ENCODE results near the gene DHRS1. TPM values are rescaled to one million over a fixed set of nuclear protein-coding genes. Genes with fewer than 3 reads are reported as not detected.
A peak's percentile ranks its signal among the peaks of the same experiment; 100 is the strongest.

Gene DHRS1
- total and polyA plus RNA-seq, 9 of the 15 experiments (the other 6 are each of a cell fraction or from before 2014, with no cell fraction given): 7.3 to 33.6 (median 13.3) TPM

DNA sequence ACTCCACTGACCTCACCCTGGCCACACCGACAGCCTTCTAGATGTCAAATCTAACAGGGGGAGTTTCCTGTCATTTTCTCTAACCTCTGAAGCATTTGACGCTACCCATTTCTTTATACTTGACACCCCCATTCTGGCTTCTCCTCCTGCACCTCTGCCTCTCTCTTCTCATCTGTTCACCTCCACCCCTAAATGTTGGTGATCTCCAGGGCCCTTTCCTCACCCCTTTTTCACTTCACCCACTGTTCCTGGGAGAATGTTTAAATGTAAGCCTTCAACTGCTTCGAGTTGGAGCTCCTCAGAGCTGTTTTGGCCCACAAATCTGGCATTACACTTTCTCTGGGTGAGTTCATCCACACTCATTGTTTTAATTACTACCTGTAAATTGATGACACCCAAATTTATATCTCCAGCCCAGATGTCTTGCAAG, 27.7 kb downstream of the DHRS1 start (continued):
- TF ChIP-seq MGA (IDR thresholded peaks at IDR 0.05) (0 out of 2 replicates have a peak, but pooled peaks have one; percentile 58), ZNF354B (CRISPR knock-in tag; IDR thresholded peaks at IDR 0.05) (no peak), FOXK2 (conservative IDR thresholded peaks at IDR 0.05 in 1 of 2, IDR thresholded peaks at IDR 0.05 in 1 of 2; ENCODE audit: low read depth in 2 of 2) (0 out of 4 replicates have a peak, but pooled peaks of 1 of the 2 experiments have one; percentile 47), ZNF717 (CRISPR knock-in tag; IDR thresholded peaks at IDR 0.05) (no peak), SETDB1 (IDR thresholded peaks at IDR 0.05; ENCODE audit: low read length) (no peak), FUS (optimal IDR thresholded peaks at IDR 0.05; ENCODE audit: low read depth, low read length) (no peak), ZNF140 (CRISPR knock-in tag; IDR thresholded peaks at IDR 0.05) (no peak), TRIM25 (IDR thresholded peaks at IDR 0.05; ENCODE audit: borderline replicate concordance) (no peak), HDAC8 (tag; IDR thresholded peaks at IDR 0.05) (no peak), THAP12 (CRISPR knock-in tag; IDR thresholded peaks at IDR 0.05) (no peak), GABPA (tag; conservative IDR thresholded peaks at IDR 0.05; ENCODE audit: low read depth) (no peak), ZC3H8 (IDR thresholded peaks at IDR 0.05) (no peak), POU5F1 (IDR thresholded peaks at IDR 0.05; ENCODE audit: borderline replicate concordance, low read depth, low read length, partially characterized antibody) (no peak)

All from K562 (cell line).